GM23248 (cell line): ENCODE measurements around the gene STKLD1. TPM values are rescaled to one million over a fixed set of nuclear protein-coding genes. Genes with fewer than 3 reads are reported as not detected.

Source experiments
- DNase-seq: peaks from one replicate; pipeline ENCODE4 v3.0.0-alpha.2; 2015
- H2AFZ ChIP-seq: fragments of 200-600 bp; sonication (generic); 2 replicates; pipeline ENCODE4 v1.6.1; 2016; ENCODE audit warnings: antibody characterized with exemption
- H3F3A ChIP-seq: fragments of 200-600 bp; sonication (generic); 2 replicates; pipeline ENCODE4 v1.6.1; 2016; ENCODE audit warnings: mild to moderate bottlenecking, antibody characterized with exemption, mixed run types; ENCODE audit not compliant: insufficient read depth
- H3K27ac ChIP-seq: fragments of 200-600 bp; sonication (generic); 2 replicates; pipeline ENCODE4 v1.5.1; 2016; ENCODE audit warnings: mild to moderate bottlenecking
- H3K27me3 ChIP-seq: fragments of 200-600 bp; sonication (generic); replicated peaks from 2 replicates; pipeline ENCODE4 v1.6.1; 2016; ENCODE audit warnings: mild to moderate bottlenecking; ENCODE audit not compliant: insufficient read depth
- H3K36me3 ChIP-seq: fragments of 200-600 bp; sonication (generic); 2 replicates; pipeline ENCODE4 v1.6.1; 2016; ENCODE audit warnings: low read depth, mild to moderate bottlenecking
- H3K4me1 ChIP-seq: fragments of 200-600 bp; sonication (generic); 2 replicates; pipeline ENCODE4 v1.6.1; 2016; ENCODE audit warnings: mild to moderate bottlenecking; ENCODE audit not compliant: insufficient read depth
- H3K4me2 ChIP-seq: fragments of 200-600 bp; sonication (generic); one replicate; pipeline ENCODE4 v1.6.1; 2016; ENCODE audit warnings: mild to moderate bottlenecking; ENCODE audit not compliant: unreplicated experiment
- H3K4me3 ChIP-seq: fragments of 200-600 bp; sonication (generic); 2 replicates; pipeline ENCODE4 v1.5.1; 2016; ENCODE audit warnings: mild to moderate bottlenecking
- H3K79me2 ChIP-seq: fragments of 200-600 bp; sonication (generic); 2 replicates; pipeline ENCODE4 v1.6.1; 2016; ENCODE audit warnings: mild to moderate bottlenecking; ENCODE audit not compliant: insufficient read depth
- H3K9ac ChIP-seq: fragments of 200-600 bp; sonication (generic); 2 replicates; pipeline ENCODE4 v1.6.1; 2016; ENCODE audit warnings: mild to moderate bottlenecking
- H3K9me2 ChIP-seq: fragments of 200-600 bp; sonication (generic); 2 replicates; pipeline ENCODE4 v1.6.1; 2016; ENCODE audit warnings: mixed run types, mild to moderate bottlenecking, moderate library complexity; ENCODE audit not compliant: insufficient read depth
- H3K9me3 ChIP-seq: fragments of 200-600 bp; sonication (generic); one replicate; pipeline ENCODE4 v1.6.1; 2017; ENCODE audit warnings: low read depth
- H4K20me1 ChIP-seq: fragments of 200-600 bp; sonication (generic); 2 replicates; pipeline ENCODE4 v1.6.0; 2016; ENCODE audit not compliant: insufficient read depth
- EZH2 ChIP-seq: fragments of 200-600 bp; sonication (generic); IDR thresholded peaks from 2 replicates; pipeline ENCODE4 v1.6.1; 2018; ENCODE audit warnings: antibody characterized with exemption, mild to moderate bottlenecking; ENCODE audit not compliant: insufficient read depth, poor library complexity, severe bottlenecking
- EZH2phosphoT487 ChIP-seq: fragments of 200-600 bp; sonication (generic); IDR thresholded peaks from 2 replicates; pipeline ENCODE4 v1.6.1; 2018; ENCODE audit warnings: antibody characterized with exemption, moderate library complexity, mild to moderate bottlenecking, low read depth; ENCODE audit not compliant: insufficient read depth
- WGBS, 2 experiments: methylation state at CpG; one replicate each; pipeline ENCODE4 v1.1.6; 2015 to 2017; ENCODE audit warnings: low lambda C conversion rate in 2 of 2, low coverage in 1 of 2; ENCODE audit errors: missing lambda C conversion rate in 2 of 2; 5-methylcytosine and 5-hydroxymethylcytosine counted together
- in situ Hi-C: fragments of 300-500 bp; cut with MboI; formaldehyde crosslinking; loops from 2 replicates; pipeline ENCODE4 v1.15.0; 2020
- polyA plus RNA-seq: library from polyadenylated mRNA; unstranded; fragments of >200 nt; fragmentation: Nextera tagmentation; extraction: Ambion mirVana; gene quantifications from 2 replicates; pipeline ENCODE4 v1.2.1, GENCODE V29; 2016
- total RNA-seq: library from RNA; depleted of rRNA; stranded (reverse); fragments of >200 nt; shearing (Covaris generic); gene quantifications from 2 replicates; pipeline ENCODE4 v1.2.3, GENCODE V29; 2014

The STKLD1 gene
- total and polyA plus RNA-seq, 2 experiments from 2014 or later: 0.32 to 0.38 TPM

GRCh38 chr9:133346021-133346785 is 30.0 kb upstream of the STKLD1 start:
- peak overlapping the region; percentile 95 for H3K4me2 ChIP-seq
- peaks cover 63% of the 10 kb centered on the region for H3K79me2 ChIP-seq
- peak overlapping the region; percentile 98 for H3K4me3 ChIP-seq
- no peaks in the 10 kb centered on the region for H4K20me1 ChIP-seq
- peak overlapping the region; percentile 99 for H3K9ac ChIP-seq
- H2AFZ ChIP-seq: no peak overlapping the region
- in situ Hi-C loops: no loop called here
- H3K9me2 ChIP-seq: no peaks in the 10 kb centered on the region
- no peak for TF ChIP-seq EZH2
- TF ChIP-seq EZH2phosphoT487: no peak
- 37 to 44% methylated on average over 15 of the region's 15 CpGs for WGBS, 2 experiments
- no peaks in the 10 kb centered on the region for H3K9me3 ChIP-seq
- no peak for DNase-seq
- peak overlapping the region; percentile 94; the same call in 1 of the 2 replicates for H3K27ac ChIP-seq
- peaks cover 16% of the 10 kb centered on the region for H3K4me1 ChIP-seq
- peaks cover 25% of the 10 kb centered on the region for H3K36me3 ChIP-seq
- peaks cover 27% of the 10 kb centered on the region for H3F3A ChIP-seq
- no peaks in the 10 kb centered on the region for H3K27me3 ChIP-seq

GRCh38 chr9:133347515-133347984 is 28.6 kb upstream of the STKLD1 start:
- peaks cover 40% of the 10 kb centered on the region for H3F3A ChIP-seq
- H3K9ac ChIP-seq: peak overlapping the region; percentile 99
- no peaks in the 10 kb centered on the region for H3K9me3 ChIP-seq
- H3K4me2 ChIP-seq: peak overlapping the region; percentile 95
- H2AFZ ChIP-seq: peak overlapping the region; percentile 67
- peaks cover 37% of the 10 kb centered on the region for H3K36me3 ChIP-seq
- no peaks in the 10 kb centered on the region for H4K20me1 ChIP-seq
- no peaks in the 10 kb centered on the region for H3K27me3 ChIP-seq
- 0% methylated on average over 27 to 36 of the region's 41 CpGs for WGBS, 2 experiments
- no peaks in the 10 kb centered on the region for H3K9me2 ChIP-seq
- H3K27ac ChIP-seq: peak overlapping the region; percentile 94
- TF ChIP-seq EZH2 (no peak), EZH2phosphoT487 (no peak)
- H3K79me2 ChIP-seq: peaks cover 63% of the 10 kb centered on the region
- peak; percentile 73 for DNase-seq
- peak overlapping the region; percentile 98 for H3K4me3 ChIP-seq
- in situ Hi-C loops: no loop called here
- peaks cover 16% of the 10 kb centered on the region for H3K4me1 ChIP-seq

GRCh38 chr9:133347985-133348717 is 28.0 kb upstream of the STKLD1 start, which contains the start of the genes MED22 and RPL7A:
MED22 (minus strand) TSS chr9:133348131; CDS start chr9:133346662, 1,469 bp downstream.
RPL7A (plus strand) TSS chr9:133348218; CDS start chr9:133348244, 26 bp downstream.
- no peaks in the 10 kb centered on the region for H4K20me1 ChIP-seq
- peak; percentile 98 for DNase-seq
- H3K4me1 ChIP-seq: peaks cover 16% of the 10 kb centered on the region
- H3K4me3 ChIP-seq: peak within 1 kb of the TSS; percentile 98
- H3K79me2 ChIP-seq: peaks cover 63% of the 10 kb centered on the region
- peaks cover 46% of the 10 kb centered on the region for H3F3A ChIP-seq
- no peak for TF ChIP-seq EZH2
- TF ChIP-seq EZH2phosphoT487: no peak
- H2AFZ ChIP-seq: peak within 1 kb of the TSS; percentile 67
- in situ Hi-C loops: no loop called here
- whole genome bisulfite sequencing, 2 experiments: 1% methylated on average over 63 of the region's 64 CpGs
- H3K27me3 ChIP-seq: no peaks in the 10 kb centered on the region
- H3K9me2 ChIP-seq: no peaks in the 10 kb centered on the region
- H3K4me2 ChIP-seq: peak within 1 kb of the TSS; percentile 100
- H3K9me3 ChIP-seq: no peaks in the 10 kb centered on the region
- peak within 1 kb of the TSS; percentile 99 for H3K9ac ChIP-seq
- H3K36me3 ChIP-seq: peaks cover 38% of the 10 kb centered on the region
- peak within 1 kb of the TSS; percentile 94 for H3K27ac ChIP-seq

GRCh38 chr9:133348718-133349573 is 27.2 kb upstream of the STKLD1 start:
- TF ChIP-seq EZH2phosphoT487 (no peak), EZH2 (no peak)
- in situ Hi-C loops: no loop called here
- peaks cover 54% of the 10 kb centered on the region for H3F3A ChIP-seq
- H3K9ac ChIP-seq: peak overlapping the region; percentile 99
- H3K4me3 ChIP-seq: peak overlapping the region; percentile 98
- H3K9me3 ChIP-seq: no peaks in the 10 kb centered on the region
- H2AFZ ChIP-seq: no peak overlapping the region
- H3K9me2 ChIP-seq: no peaks in the 10 kb centered on the region
- H3K27me3 ChIP-seq: no peaks in the 10 kb centered on the region
- peak; percentile 43 for DNase-seq
- no peaks in the 10 kb centered on the region for H4K20me1 ChIP-seq
- WGBS, 2 experiments: 4% methylated on average over 24 to 25 of the region's 25 CpGs
- H3K4me2 ChIP-seq: peak overlapping the region; percentile 100
- H3K4me1 ChIP-seq: peaks cover 16% of the 10 kb centered on the region
- peak overlapping the region; percentile 94 for H3K27ac ChIP-seq
- H3K79me2 ChIP-seq: peaks cover 63% of the 10 kb centered on the region
- H3K36me3 ChIP-seq: peaks cover 38% of the 10 kb centered on the region
